Activated B cell treated with CpG ODN at 0.5 μM for 24 hours (primary cell): ENCODE results near the gene SMAD3. TPM values are rescaled to one million over a fixed set of nuclear protein-coding genes. Genes with fewer than 3 reads are reported as not detected.
"Not testable (repeated sequence)": the region's sequence is repeated elsewhere in the genome, so short reads cannot be mapped to it uniquely, and the experiment has no call there.

Experiments used
- ATAC-seq: fragments of 200-7000 bp; cut with Tn5 transposase; one replicate; pipeline ENCODE4 v1.10.0; 2021; ENCODE audit warnings: low read depth, mild to moderate bottlenecking, moderate library complexity
- CTCF ChIA-PET: fragments of 350-600 bp; sonication (Branson Sonifier 250); formaldehyde crosslinking; loops from one replicate; lab custom pipeline; 2021; ENCODE audit warnings: antibody characterized with exemption; lab: Charles Lee
- POLR2A ChIA-PET: fragments of 350-600 bp; sonication (Branson Sonifier 250); formaldehyde crosslinking; loops from one replicate; lab custom pipeline; 2021; ENCODE audit warnings: antibody characterized with exemption; lab: Charles Lee
- DNase-seq: peaks from one replicate; pipeline ENCODE4 v3.0.0; 2022
- H3K27ac Mint-ChIP-seq: one replicate; pipeline ENCODE4 v1.8.0; 2020; ENCODE audit warnings: mixed read lengths
- H3K27me3 Mint-ChIP-seq: one replicate; pipeline ENCODE4 v1.8.0; 2021; ENCODE audit warnings: mixed read lengths
- H3K36me3 Mint-ChIP-seq: one replicate; pipeline ENCODE4 v1.8.0; 2021; ENCODE audit warnings: low read depth, mixed read lengths
- H3K4me1 Mint-ChIP-seq: one replicate; pipeline ENCODE4 v1.8.0; 2021; ENCODE audit warnings: mixed read lengths
- H3K4me3 Mint-ChIP-seq: one replicate; pipeline ENCODE4 v1.8.0; 2020; ENCODE audit warnings: mild to moderate bottlenecking, mixed read lengths
- H3K9me3 Mint-ChIP-seq: one replicate; pipeline ENCODE4 v1.8.0; 2020; ENCODE audit warnings: mixed read lengths
- CTCF ChIP-seq: fragments of 200-600 bp; IDR thresholded peaks from one replicate; pipeline ENCODE4 v1.8.0; 2022; ENCODE audit warnings: antibody characterized with exemption, mild to moderate bottlenecking
- intact Hi-C: fragments of 100-400 bp; cut with micrococcal nuclease; formaldehyde crosslinking; loops from one replicate; pipeline ENCODE4 v1.15.1; 2024
- total RNA-seq: library from RNA; stranded (reverse); gene quantifications from 2 replicates; pipeline ENCODE4 v1.2.3, GENCODE V29; 2022

Gene SMAD3
- total RNA-seq, 1 donor from 2014 or later: 118 TPM

- POLR2A ChIA-PET: no interaction called here
- intact Hi-C loops: no loop called here
- H3K9me3 Mint-ChIP-seq: no peaks in the 10 kb centered on the region
- no peak for TF ChIP-seq CTCF
- no peaks in the 10 kb centered on the region for H3K27me3 Mint-ChIP-seq
- CTCF ChIA-PET: no interaction called here
- no peaks in the 10 kb centered on the region for H3K36me3 Mint-ChIP-seq
- H3K27ac Mint-ChIP-seq: no peak overlapping the region
- no peak for DNase-seq
- ATAC-seq: no peak
- H3K4me1 Mint-ChIP-seq: peaks cover 3% of the 10 kb centered on the region
- H3K4me3 Mint-ChIP-seq: no peak overlapping the region
Observed at GRCh38 chr15:67024314-67024997, 40.9 kb upstream of the SMAD3 start.

GRCh38 chr15:67024998-67025368 is 40.4 kb upstream of the SMAD3 start:
- H3K9me3 Mint-ChIP-seq: no peaks in the 10 kb centered on the region
- DNase-seq: no peak
- POLR2A ChIA-PET: no interaction called here
- H3K27me3 Mint-ChIP-seq: no peaks in the 10 kb centered on the region
- H3K4me1 Mint-ChIP-seq: peaks cover 3% of the 10 kb centered on the region
- no peak overlapping the region for H3K27ac Mint-ChIP-seq
- intact Hi-C loops: no loop called here
- no peaks in the 10 kb centered on the region for H3K36me3 Mint-ChIP-seq
- no peak for ATAC-seq
- H3K4me3 Mint-ChIP-seq: no peak overlapping the region
- CTCF ChIA-PET: no interaction called here
- TF ChIP-seq CTCF: no peak

GRCh38 chr15:67025719-67026609 is 39.4 kb upstream of the SMAD3 start:
- intact Hi-C loops: no loop called here
- peaks cover 3% of the 10 kb centered on the region for H3K4me1 Mint-ChIP-seq
- no peak overlapping the region for H3K4me3 Mint-ChIP-seq
- POLR2A ChIA-PET: no interaction called here
- H3K36me3 Mint-ChIP-seq: no peaks in the 10 kb centered on the region
- DNase-seq: no peak
- H3K27me3 Mint-ChIP-seq: no peaks in the 10 kb centered on the region
- H3K27ac Mint-ChIP-seq: no peak overlapping the region
- CTCF ChIA-PET: no interaction called here
- ATAC-seq: no peak
- TF ChIP-seq CTCF: no peak
- no peaks in the 10 kb centered on the region for H3K9me3 Mint-ChIP-seq

GRCh38 chr15:67026610-67026967 is 38.8 kb upstream of the SMAD3 start:
- no peak overlapping the region for H3K4me3 Mint-ChIP-seq
- DNase-seq (no peak), ATAC-seq (no peak)
- no peak overlapping the region for H3K27ac Mint-ChIP-seq
- no peaks in the 10 kb centered on the region for H3K9me3 Mint-ChIP-seq
- intact Hi-C loops: no loop called here
- POLR2A ChIA-PET: interaction anchor here (0.7 kb wide), 1 partner anchor 54 kb away, joined by 3 read pairs; no protein-coding TSS in a partner anchor
- CTCF ChIA-PET: no interaction called here
- H3K4me1 Mint-ChIP-seq: peaks cover 3% of the 10 kb centered on the region
- H3K36me3 Mint-ChIP-seq: no peaks in the 10 kb centered on the region
- no peaks in the 10 kb centered on the region for H3K27me3 Mint-ChIP-seq
- TF ChIP-seq CTCF: no peak

- H3K4me3 Mint-ChIP-seq, CTCF ChIA-PET, H3K27ac Mint-ChIP-seq, intact Hi-C loops, H3K4me1 Mint-ChIP-seq, H3K27me3 Mint-ChIP-seq, ATAC-seq, DNase-seq, H3K36me3 Mint-ChIP-seq, H3K9me3 Mint-ChIP-seq: not testable (repeated sequence)
- POLR2A ChIA-PET: interaction anchor here (0.6 kb wide), 1 partner anchor 624 kb away, joined by 5 read pairs; no protein-coding TSS in a partner anchor
Observed at GRCh38 chr15:67028440-67028839, 37.0 kb upstream of the SMAD3 start.
